ENCODE data around the gene TMEM171. TPM values are rescaled to one million over a fixed set of nuclear protein-coding genes. Genes with fewer than 3 reads are reported as not detected.

TMEM171 gene
- total RNA-seq, 1 experiment from 2014 or later: 1.7 TPM

DNA sequence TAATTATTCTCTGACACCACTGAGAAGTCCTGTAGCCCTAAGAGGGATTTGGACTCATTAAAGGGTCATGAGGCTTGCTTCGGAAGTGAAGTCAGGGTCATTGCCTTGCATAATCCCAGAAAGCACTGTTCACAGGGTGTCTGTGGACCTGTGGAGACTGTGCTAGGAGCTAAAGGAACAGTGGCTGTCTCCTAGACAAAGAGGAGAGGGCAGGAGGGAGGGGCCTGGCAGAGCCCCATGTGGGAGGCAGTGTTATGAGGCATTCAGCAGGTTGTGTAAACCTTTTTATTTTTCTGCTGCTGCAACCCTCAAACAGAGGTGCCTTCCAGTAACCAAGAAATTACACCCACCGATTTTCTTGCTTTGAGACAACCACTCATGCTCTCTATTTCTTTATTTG is 55.9 kb downstream of the TMEM171 start (continued):
- TF ChIP-seq, protein P1, sequence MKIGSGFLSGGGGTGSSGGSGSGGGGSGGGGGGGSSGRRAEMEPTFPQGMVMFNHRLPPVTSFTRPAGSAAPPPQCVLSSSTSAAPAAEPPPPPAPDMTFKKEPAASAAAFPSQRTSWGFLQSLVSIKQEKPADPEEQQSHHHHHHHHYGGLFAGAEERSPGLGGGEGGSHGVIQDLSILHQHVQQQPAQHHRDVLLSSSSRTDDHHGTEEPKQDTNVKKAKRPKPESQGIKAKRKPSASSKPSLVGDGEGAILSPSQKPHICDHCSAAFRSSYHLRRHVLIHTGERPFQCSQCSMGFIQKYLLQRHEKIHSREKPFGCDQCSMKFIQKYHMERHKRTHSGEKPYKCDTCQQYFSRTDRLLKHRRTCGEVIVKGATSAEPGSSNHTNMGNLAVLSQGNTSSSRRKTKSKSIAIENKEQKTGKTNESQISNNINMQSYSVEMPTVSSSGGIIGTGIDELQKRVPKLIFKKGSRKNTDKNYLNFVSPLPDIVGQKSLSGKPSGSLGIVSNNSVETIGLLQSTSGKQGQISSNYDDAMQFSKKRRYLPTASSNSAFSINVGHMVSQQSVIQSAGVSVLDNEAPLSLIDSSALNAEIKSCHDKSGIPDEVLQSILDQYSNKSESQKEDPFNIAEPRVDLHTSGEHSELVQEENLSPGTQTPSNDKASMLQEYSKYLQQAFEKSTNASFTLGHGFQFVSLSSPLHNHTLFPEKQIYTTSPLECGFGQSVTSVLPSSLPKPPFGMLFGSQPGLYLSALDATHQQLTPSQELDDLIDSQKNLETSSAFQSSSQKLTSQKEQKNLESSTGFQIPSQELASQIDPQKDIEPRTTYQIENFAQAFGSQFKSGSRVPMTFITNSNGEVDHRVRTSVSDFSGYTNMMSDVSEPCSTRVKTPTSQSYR (CRISPR knock-in tag; IDR thresholded peaks at IDR 0.05): no peak
- no peak for TF ChIP-seq FOXP1 (CRISPR knock-in tag; IDR thresholded peaks at IDR 0.05; ENCODE audit: borderline replicate concordance)

DNA sequence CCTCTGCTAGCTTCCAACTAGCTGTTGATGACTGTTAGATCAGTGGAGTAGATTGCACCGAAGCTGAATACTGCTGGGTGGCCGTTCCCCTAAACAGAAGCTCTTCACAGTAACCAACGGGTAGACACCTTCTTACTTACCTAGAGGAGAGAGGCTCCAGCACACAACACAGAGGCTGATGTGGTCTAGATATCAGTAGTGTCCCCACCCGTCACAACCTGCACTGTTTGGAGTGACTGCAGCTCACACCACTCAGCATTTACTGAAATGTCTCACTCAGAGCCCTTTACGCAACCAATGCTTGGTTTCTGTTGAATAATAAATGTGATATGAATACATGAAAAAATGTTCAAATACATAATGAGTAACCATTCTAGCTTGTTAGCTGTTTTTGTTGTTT is 57.9 kb downstream of the TMEM171 start:
- ATAC-seq: no peak
- no peak for DNase-seq (ENCODE audit: low spot score)
- POLR2A ChIA-PET: no interaction called here

DNA sequence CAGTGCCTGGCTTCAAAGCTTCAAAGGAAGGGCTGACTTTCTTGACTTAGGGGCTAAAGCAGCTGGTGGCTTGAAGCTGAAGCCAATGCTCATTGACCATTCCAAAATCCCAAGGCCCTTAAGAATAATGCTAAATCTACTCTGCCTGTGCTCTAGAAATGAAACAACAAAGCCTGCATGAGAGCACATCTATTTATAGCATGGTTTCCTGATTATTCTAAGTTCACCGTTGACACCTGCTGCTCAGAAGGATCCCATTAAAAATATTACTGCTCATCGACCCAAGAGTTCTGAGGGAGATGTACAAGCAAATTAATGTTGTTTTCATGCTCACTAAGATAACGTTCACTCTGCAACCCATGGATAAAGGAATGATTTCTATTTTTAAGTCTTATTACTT is 59.4 kb downstream of the TMEM171 start:
- ChIA-PET CTCF (interaction anchor here (1.0 to 1.1 kb wide), 2 partner anchors 21 to 37 kb away, joined by 3 to 4 read pairs; no protein-coding TSS in a partner anchor), POLR2A (no interaction called here)
- Mint-ChIP-seq H3K27me3 (ENCODE audit: low read depth) (peaks cover 5% of the 10 kb centered on the region; the same call in 1 of the 2 replicates), H3K9me3 (peaks cover 5% of the 10 kb centered on the region), H3K4me3 (no peak overlapping the region), H3K27ac (no peak overlapping the region), H3K4me1 (peaks cover 9% of the 10 kb centered on the region), H3K36me3 (peaks cover 5% of the 10 kb centered on the region)
- DNase-seq (ENCODE audit: low spot score): no peak
- ATAC-seq: no peak
- no peak for TF ChIP-seq FOXK1 (CRISPR knock-in tag; IDR thresholded peaks at IDR 0.05)
- no peak for TF ChIP-seq GABPB1 (CRISPR knock-in tag; IDR thresholded peaks at IDR 0.05)
- TF ChIP-seq, protein P2, sequence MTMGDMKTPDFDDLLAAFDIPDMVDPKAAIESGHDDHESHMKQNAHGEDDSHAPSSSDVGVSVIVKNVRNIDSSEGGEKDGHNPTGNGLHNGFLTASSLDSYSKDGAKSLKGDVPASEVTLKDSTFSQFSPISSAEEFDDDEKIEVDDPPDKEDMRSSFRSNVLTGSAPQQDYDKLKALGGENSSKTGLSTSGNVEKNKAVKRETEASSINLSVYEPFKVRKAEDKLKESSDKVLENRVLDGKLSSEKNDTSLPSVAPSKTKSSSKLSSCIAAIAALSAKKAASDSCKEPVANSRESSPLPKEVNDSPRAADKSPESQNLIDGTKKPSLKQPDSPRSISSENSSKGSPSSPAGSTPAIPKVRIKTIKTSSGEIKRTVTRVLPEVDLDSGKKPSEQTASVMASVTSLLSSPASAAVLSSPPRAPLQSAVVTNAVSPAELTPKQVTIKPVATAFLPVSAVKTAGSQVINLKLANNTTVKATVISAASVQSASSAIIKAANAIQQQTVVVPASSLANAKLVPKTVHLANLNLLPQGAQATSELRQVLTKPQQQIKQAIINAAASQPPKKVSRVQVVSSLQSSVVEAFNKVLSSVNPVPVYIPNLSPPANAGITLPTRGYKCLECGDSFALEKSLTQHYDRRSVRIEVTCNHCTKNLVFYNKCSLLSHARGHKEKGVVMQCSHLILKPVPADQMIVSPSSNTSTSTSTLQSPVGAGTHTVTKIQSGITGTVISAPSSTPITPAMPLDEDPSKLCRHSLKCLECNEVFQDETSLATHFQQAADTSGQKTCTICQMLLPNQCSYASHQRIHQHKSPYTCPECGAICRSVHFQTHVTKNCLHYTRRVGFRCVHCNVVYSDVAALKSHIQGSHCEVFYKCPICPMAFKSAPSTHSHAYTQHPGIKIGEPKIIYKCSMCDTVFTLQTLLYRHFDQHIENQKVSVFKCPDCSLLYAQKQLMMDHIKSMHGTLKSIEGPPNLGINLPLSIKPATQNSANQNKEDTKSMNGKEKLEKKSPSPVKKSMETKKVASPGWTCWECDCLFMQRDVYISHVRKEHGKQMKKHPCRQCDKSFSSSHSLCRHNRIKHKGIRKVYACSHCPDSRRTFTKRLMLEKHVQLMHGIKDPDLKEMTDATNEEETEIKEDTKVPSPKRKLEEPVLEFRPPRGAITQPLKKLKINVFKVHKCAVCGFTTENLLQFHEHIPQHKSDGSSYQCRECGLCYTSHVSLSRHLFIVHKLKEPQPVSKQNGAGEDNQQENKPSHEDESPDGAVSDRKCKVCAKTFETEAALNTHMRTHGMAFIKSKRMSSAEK (CRISPR knock-in tag; IDR thresholded peaks at IDR 0.05; ENCODE audit: borderline replicate concordance): no peak
- no peak for TF ChIP-seq ESRRA (CRISPR knock-in tag; IDR thresholded peaks at IDR 0.05; ENCODE audit: borderline replicate concordance)
- no peak for TF ChIP-seq FOXP1 (CRISPR knock-in tag; IDR thresholded peaks at IDR 0.05; ENCODE audit: borderline replicate concordance)
- TF ChIP-seq FOXJ3 (CRISPR knock-in tag; IDR thresholded peaks at IDR 0.05; ENCODE audit: borderline replicate concordance): no peak
- TF ChIP-seq ATF1 (CRISPR knock-in tag; IDR thresholded peaks at IDR 0.05): no peak
- TF ChIP-seq, protein P3, sequence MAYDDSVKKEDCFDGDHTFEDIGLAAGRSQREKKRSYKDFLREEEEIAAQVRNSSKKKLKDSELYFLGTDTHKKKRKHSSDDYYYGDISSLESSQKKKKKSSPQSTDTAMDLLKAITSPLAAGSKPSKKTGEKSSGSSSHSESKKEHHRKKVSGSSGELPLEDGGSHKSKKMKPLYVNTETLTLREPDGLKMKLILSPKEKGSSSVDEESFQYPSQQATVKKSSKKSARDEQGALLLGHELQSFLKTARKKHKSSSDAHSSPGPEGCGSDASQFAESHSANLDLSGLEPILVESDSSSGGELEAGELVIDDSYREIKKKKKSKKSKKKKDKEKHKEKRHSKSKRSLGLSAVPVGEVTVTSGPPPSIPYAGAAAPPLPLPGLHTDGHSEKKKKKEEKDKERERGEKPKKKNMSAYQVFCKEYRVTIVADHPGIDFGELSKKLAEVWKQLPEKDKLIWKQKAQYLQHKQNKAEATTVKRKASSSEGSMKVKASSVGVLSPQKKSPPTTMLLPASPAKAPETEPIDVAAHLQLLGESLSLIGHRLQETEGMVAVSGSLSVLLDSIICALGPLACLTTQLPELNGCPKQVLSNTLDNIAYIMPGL (CRISPR knock-in tag; IDR thresholded peaks at IDR 0.05): no peak
- TF ChIP-seq, protein P4, sequence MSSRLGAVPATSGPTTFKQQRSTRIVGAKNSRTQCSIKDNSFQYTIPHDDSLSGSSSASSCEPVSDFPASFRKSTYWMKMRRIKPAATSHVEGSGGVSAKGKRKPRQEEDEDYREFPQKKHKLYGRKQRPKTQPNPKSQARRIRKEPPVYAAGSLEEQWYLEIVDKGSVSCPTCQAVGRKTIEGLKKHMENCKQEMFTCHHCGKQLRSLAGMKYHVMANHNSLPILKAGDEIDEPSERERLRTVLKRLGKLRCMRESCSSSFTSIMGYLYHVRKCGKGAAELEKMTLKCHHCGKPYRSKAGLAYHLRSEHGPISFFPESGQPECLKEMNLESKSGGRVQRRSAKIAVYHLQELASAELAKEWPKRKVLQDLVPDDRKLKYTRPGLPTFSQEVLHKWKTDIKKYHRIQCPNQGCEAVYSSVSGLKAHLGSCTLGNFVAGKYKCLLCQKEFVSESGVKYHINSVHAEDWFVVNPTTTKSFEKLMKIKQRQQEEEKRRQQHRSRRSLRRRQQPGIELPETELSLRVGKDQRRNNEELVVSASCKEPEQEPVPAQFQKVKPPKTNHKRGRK (CRISPR knock-in tag; IDR thresholded peaks at IDR 0.05; ENCODE audit: borderline replicate concordance): no peak
- TF ChIP-seq MYBL2 (CRISPR knock-in tag; IDR thresholded peaks at IDR 0.05): no peak
- no peak for TF ChIP-seq NFE2L1 (CRISPR knock-in tag; IDR thresholded peaks at IDR 0.05)
- TF ChIP-seq CREB1 (CRISPR knock-in tag; IDR thresholded peaks at IDR 0.05): no peak
- TF ChIP-seq, protein P5, sequence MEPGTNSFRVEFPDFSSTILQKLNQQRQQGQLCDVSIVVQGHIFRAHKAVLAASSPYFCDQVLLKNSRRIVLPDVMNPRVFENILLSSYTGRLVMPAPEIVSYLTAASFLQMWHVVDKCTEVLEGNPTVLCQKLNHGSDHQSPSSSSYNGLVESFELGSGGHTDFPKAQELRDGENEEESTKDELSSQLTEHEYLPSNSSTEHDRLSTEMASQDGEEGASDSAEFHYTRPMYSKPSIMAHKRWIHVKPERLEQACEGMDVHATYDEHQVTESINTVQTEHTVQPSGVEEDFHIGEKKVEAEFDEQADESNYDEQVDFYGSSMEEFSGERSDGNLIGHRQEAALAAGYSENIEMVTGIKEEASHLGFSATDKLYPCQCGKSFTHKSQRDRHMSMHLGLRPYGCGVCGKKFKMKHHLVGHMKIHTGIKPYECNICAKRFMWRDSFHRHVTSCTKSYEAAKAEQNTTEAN (CRISPR knock-in tag; IDR thresholded peaks at IDR 0.05): no peak
- TF ChIP-seq, protein P6, sequence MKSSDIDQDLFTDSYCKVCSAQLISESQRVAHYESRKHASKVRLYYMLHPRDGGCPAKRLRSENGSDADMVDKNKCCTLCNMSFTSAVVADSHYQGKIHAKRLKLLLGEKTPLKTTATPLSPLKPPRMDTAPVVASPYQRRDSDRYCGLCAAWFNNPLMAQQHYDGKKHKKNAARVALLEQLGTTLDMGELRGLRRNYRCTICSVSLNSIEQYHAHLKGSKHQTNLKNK (CRISPR knock-in tag; IDR thresholded peaks at IDR 0.05): no peak

More for the DNA sequence above, 57.9 kb downstream of the TMEM171 start:
- no peaks in the 10 kb centered on the region for H3K36me3 Mint-ChIP-seq
- no peak overlapping the region for H3K4me3 Mint-ChIP-seq
- H3K27me3 Mint-ChIP-seq (ENCODE audit: low read depth): peaks cover 5% of the 10 kb centered on the region; the same call in 1 of the 2 replicates
- no peak overlapping the region for H3K27ac Mint-ChIP-seq
- peaks cover 12% of the 10 kb centered on the region for H3K4me1 Mint-ChIP-seq
- no peaks in the 10 kb centered on the region for H3K9me3 Mint-ChIP-seq
- CTCF ChIA-PET: interaction anchor here (0.6 to 2.2 kb wide), 6 partner anchors 8 to 124 kb away, joined by 3 to 9 read pairs (median 3); no protein-coding TSS in a partner anchor
- TF ChIP-seq, protein P7, sequence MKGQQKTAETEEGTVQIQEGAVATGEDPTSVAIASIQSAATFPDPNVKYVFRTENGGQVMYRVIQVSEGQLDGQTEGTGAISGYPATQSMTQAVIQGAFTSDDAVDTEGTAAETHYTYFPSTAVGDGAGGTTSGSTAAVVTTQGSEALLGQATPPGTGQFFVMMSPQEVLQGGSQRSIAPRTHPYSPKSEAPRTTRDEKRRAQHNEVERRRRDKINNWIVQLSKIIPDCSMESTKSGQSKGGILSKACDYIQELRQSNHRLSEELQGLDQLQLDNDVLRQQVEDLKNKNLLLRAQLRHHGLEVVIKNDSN (CRISPR knock-in tag; IDR thresholded peaks at IDR 0.05): no peak
- TF ChIP-seq TCF7 (CRISPR knock-in tag; IDR thresholded peaks at IDR 0.05; ENCODE audit: low read depth) (no peak), FOXJ3 (CRISPR knock-in tag; IDR thresholded peaks at IDR 0.05; ENCODE audit: borderline replicate concordance) (no peak), MYBL2 (CRISPR knock-in tag; IDR thresholded peaks at IDR 0.05) (no peak), GTF2I (CRISPR knock-in tag; conservative IDR thresholded peaks at IDR 0.05) (no peak), SMAD3 (CRISPR knock-in tag; IDR thresholded peaks at IDR 0.05; ENCODE audit: borderline replicate concordance) (no peak)

Measured in WTC11 (cell line).